ENCODE data around the gene EHMT1. TPM values are rescaled to one million over a fixed set of nuclear protein-coding genes. Genes with fewer than 3 reads are reported as not detected.

The EHMT1 gene
- total and polyA plus RNA-seq, 2 donors (not counting 1 experiment from before 2014, with no cell fraction given) = 101 to 394 TPM

DNA sequence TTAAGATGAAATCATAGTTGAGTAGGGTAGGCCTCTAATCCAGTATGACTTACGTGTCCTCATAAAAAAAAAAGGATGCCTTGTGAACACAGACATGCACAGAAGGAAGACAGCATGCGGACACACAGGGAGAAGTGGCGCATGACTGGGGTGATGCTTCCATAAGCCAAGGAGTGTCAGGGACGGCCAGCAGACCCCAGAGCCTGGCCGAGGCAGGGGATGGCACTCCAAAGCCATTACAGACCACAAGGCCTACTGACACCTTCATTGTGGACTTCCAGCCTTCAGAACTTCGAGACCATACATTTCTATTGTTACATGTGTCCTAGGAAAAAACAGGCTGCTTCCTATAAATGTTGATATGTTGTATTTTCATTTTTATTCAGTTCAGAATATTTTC lies 19.9 kb downstream of the EHMT1 start:
- Histone ChIP-seq H3K4me2 (replicated peaks; ENCODE audit: low read depth, low read length, poor library complexity, severe bottlenecking) (peak overlapping the region; percentile 62), H2AFZ (ENCODE audit: insufficient read depth, low read depth, low read length, poor library complexity, severe bottlenecking) (no peak overlapping the region), H3K36me3 (replicated peaks in 1 of 2; ENCODE audit: control extremely low read depth in 1 of 2, control insufficient read depth in 1 of 2, extremely low read depth in 1 of 2, insufficient read depth in 2 of 2, low read length in 1 of 2) (peaks cover 0 to 11% of the 10 kb centered on the region in 2 experiments), H3K9me3 (ENCODE audit: control extremely low read depth in 1 of 3, control insufficient read depth in 2 of 3, insufficient read depth in 1 of 3, low read length in 2 of 3) (no peaks in the 10 kb centered on the region), H3K9ac (ENCODE audit: low read length) (peak overlapping the region; percentile 60), H3K27me3 (replicated peaks in 1 of 4; ENCODE audit: control extremely low read depth in 1 of 4, control insufficient read depth in 3 of 4, insufficient read depth in 4 of 4, low read length in 3 of 4) (no peaks in the 10 kb centered on the region), H3K27ac (ENCODE audit: low read length in 2 of 2) (peak overlapping the region; percentile 18 to 79), H3K4me3 (ENCODE audit: control extremely low read depth in 1 of 5, extremely low read depth in 1 of 5, insufficient read depth in 1 of 5, low read depth in 2 of 5, low read length in 4 of 5) (peak overlapping the region in 1 of 5 experiments; percentile 48), H4K20me1 (ENCODE audit: control insufficient read depth, insufficient read depth, low read length, poor library complexity, severe bottlenecking) (peaks cover 48% of the 10 kb centered on the region), H3K4me1 (ENCODE audit: control insufficient read depth in 2 of 2, insufficient read depth in 2 of 2, low read length in 2 of 2) (peaks cover 11 to 13% of the 10 kb centered on the region in 2 donors), H3K79me2 (ENCODE audit: control insufficient read depth, insufficient read depth, low read length) (peaks cover 93% of the 10 kb centered on the region)
- CTCF ChIA-PET = interaction anchor here (0.7 to 2.0 kb wide), 2 partner anchors 34 to 76 kb away, joined by 3 to 10 read pairs; no protein-coding TSS in a partner anchor
- DNase-seq (no peak), ATAC-seq (ENCODE audit: low read depth) (no peak)
- WGBS (ENCODE audit: insufficient coverage) = 93% methylated on average over 5 of the region's 6 CpGs
- Mint-ChIP-seq H3K4me3 (peak overlapping the region; percentile 47), H3K4me1 (peaks cover 43% of the 10 kb centered on the region), H3K27ac (no peak overlapping the region), H3K27me3 (no peaks in the 10 kb centered on the region), H3K9me3 (ENCODE audit: insufficient read depth) (no peaks in the 10 kb centered on the region)
- POLR2A ChIA-PET = no interaction called here
- TF ChIP-seq EZH2 (IDR thresholded peaks at IDR 0.05; ENCODE audit: borderline replicate concordance, insufficient read depth, low read depth, low read length, poor library complexity, severe bottlenecking) = no peak
- intact Hi-C loops (cut with micrococcal nuclease) = no loop called here

DNA sequence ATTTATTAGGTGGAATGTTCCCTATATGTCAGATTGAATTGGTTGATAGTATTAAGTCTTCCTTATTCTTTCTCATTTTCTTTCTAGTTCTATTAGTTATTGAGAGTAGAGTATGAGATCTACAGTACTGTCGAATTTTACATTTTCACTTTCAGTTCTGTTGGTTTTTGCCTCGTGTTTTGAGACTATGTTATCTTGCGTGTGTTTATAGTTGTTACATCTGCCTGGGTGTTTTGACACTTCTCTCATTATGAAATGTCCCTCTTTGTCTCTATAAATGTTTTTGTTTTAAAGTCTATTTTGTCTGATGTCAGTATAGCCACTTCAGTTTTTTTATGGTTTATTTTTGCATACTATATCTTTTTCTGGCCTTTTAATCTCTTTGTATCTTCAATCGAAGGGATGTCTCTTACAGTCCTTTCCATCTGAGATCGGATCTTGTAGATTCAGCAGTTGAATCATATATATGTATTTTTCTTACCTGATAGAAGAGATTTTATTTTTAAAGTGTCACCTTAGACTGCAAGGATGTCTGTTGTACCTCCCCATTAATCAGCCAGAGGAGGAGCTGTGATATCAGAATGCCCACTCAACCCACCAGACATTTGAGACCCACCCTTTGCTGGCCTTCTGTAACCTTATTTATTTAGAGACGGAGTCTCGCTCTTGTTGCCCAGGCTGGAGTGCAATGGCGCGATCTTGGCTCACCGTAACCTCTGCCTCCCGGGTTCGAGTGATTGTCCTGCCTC lies 20.7 kb downstream of the EHMT1 start:
- peaks cover 93% of the 10 kb centered on the region for H3K79me2 ChIP-seq (ENCODE audit: control insufficient read depth, insufficient read depth, low read length)
- intact Hi-C loops (cut with micrococcal nuclease) = no loop called here
- peaks cover 11 to 13% of the 10 kb centered on the region in 2 donors for H3K4me1 ChIP-seq (ENCODE audit: control insufficient read depth in 2 of 2, insufficient read depth in 2 of 2, low read length in 2 of 2)
- TF ChIP-seq EZH2 (IDR thresholded peaks at IDR 0.05; ENCODE audit: borderline replicate concordance, insufficient read depth, low read depth, low read length, poor library complexity, severe bottlenecking) = no peak
- TF ChIP-seq, protein P1, sequence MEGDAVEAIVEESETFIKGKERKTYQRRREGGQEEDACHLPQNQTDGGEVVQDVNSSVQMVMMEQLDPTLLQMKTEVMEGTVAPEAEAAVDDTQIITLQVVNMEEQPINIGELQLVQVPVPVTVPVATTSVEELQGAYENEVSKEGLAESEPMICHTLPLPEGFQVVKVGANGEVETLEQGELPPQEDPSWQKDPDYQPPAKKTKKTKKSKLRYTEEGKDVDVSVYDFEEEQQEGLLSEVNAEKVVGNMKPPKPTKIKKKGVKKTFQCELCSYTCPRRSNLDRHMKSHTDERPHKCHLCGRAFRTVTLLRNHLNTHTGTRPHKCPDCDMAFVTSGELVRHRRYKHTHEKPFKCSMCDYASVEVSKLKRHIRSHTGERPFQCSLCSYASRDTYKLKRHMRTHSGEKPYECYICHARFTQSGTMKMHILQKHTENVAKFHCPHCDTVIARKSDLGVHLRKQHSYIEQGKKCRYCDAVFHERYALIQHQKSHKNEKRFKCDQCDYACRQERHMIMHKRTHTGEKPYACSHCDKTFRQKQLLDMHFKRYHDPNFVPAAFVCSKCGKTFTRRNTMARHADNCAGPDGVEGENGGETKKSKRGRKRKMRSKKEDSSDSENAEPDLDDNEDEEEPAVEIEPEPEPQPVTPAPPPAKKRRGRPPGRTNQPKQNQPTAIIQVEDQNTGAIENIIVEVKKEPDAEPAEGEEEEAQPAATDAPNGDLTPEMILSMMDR (IDR thresholded peaks at IDR 0.05) = no peak
- peak; percentile 63 for ATAC-seq (ENCODE audit: low read depth)
- peak overlapping the region; percentile 62 for H3K4me2 ChIP-seq (replicated peaks; ENCODE audit: low read depth, low read length, poor library complexity, severe bottlenecking)
- peak overlapping the region; percentile 66 for H3K4me3 Mint-ChIP-seq
- peaks cover 0 to 16% of the 10 kb centered on the region in 2 experiments for H3K36me3 ChIP-seq (replicated peaks in 1 of 2; ENCODE audit: control extremely low read depth in 1 of 2, control insufficient read depth in 1 of 2, extremely low read depth in 1 of 2, insufficient read depth in 2 of 2, low read length in 1 of 2)
- no peaks in the 10 kb centered on the region for H3K9me3 ChIP-seq (ENCODE audit: control extremely low read depth in 1 of 3, control insufficient read depth in 2 of 3, insufficient read depth in 1 of 3, low read length in 2 of 3)
- CTCF ChIA-PET = no interaction called here
- peak overlapping the region in 4 of 5 experiments; percentile 2 to 48 (median 12) for H3K4me3 ChIP-seq (ENCODE audit: control extremely low read depth in 1 of 5, extremely low read depth in 1 of 5, insufficient read depth in 1 of 5, low read depth in 2 of 5, low read length in 4 of 5)
- no peaks in the 10 kb centered on the region for H3K27me3 ChIP-seq (replicated peaks in 1 of 4; ENCODE audit: control extremely low read depth in 1 of 4, control insufficient read depth in 3 of 4, insufficient read depth in 4 of 4, low read length in 3 of 4)
- peak overlapping the region; percentile 30 for H2AFZ ChIP-seq (ENCODE audit: insufficient read depth, low read depth, low read length, poor library complexity, severe bottlenecking)
- H3K9ac ChIP-seq (ENCODE audit: low read length) = peak overlapping the region; percentile 60
- no peaks in the 10 kb centered on the region for H3K27me3 Mint-ChIP-seq
- H3K27ac Mint-ChIP-seq = peak overlapping the region; percentile 76
- POLR2A ChIA-PET = no interaction called here
- peaks cover 39% of the 10 kb centered on the region for H3K4me1 Mint-ChIP-seq
- no peaks in the 10 kb centered on the region for H3K9me3 Mint-ChIP-seq (ENCODE audit: insufficient read depth)
- peak overlapping the region; percentile 36 to 79 for H3K27ac ChIP-seq (ENCODE audit: low read length in 2 of 2)
- DNase-seq = peak; percentile 52
- H4K20me1 ChIP-seq (ENCODE audit: control insufficient read depth, insufficient read depth, low read length, poor library complexity, severe bottlenecking) = peaks cover 48% of the 10 kb centered on the region
- 100% methylated on average over 7 of the region's 12 CpGs for WGBS (ENCODE audit: insufficient coverage)
